Activated T-helper 17 cell treated with anti-CD3 and anti-CD28 coated beads, Interleukin-2, amount 50 U/mL, for 72 hours (primary cell): Measurements from ENCODE around the gene TAF11. TPM values are rescaled to one million over a fixed set of nuclear protein-coding genes. Genes with fewer than 3 reads are reported as not detected.
"Not testable (repeated sequence)": the region's sequence is repeated elsewhere in the genome, so short reads cannot be mapped to it uniquely, and the experiment has no call there.

Experiments used
- ATAC-seq: fragments of 150-1000 bp; cut with Tn5 transposase; replicated peaks from 2 replicates; pipeline ENCODE4 v1.10.0; 2021; ENCODE audit warnings: mild to moderate bottlenecking, moderate library complexity
- H3K27ac Mint-ChIP-seq: one replicate; pipeline ENCODE4 v1.8.0; 2022; ENCODE audit warnings: mixed read lengths
- H3K27me3 Mint-ChIP-seq: one replicate; pipeline ENCODE4 v1.8.0; 2022; ENCODE audit warnings: mixed read lengths
- H3K36me3 Mint-ChIP-seq: one replicate; pipeline ENCODE4 v1.8.0; 2022; ENCODE audit warnings: low read depth, mild to moderate bottlenecking, mixed read lengths
- H3K4me1 Mint-ChIP-seq: one replicate; pipeline ENCODE4 v1.8.0; 2022; ENCODE audit warnings: mixed read lengths
- H3K4me3 Mint-ChIP-seq: one replicate; pipeline ENCODE4 v1.8.0; 2022; ENCODE audit warnings: mild to moderate bottlenecking, mixed read lengths
- H3K9me3 Mint-ChIP-seq: one replicate; pipeline ENCODE4 v1.8.0; 2022; ENCODE audit warnings: mixed read lengths
- total RNA-seq, 2 donors: library from RNA; stranded (reverse); gene quantifications; one replicate each; pipeline ENCODE4 v1.2.3, GENCODE V29; 2022

Gene TAF11
- total RNA-seq, 2 donors from 2014 or later: 28.7 to 30.0 TPM

DNA sequence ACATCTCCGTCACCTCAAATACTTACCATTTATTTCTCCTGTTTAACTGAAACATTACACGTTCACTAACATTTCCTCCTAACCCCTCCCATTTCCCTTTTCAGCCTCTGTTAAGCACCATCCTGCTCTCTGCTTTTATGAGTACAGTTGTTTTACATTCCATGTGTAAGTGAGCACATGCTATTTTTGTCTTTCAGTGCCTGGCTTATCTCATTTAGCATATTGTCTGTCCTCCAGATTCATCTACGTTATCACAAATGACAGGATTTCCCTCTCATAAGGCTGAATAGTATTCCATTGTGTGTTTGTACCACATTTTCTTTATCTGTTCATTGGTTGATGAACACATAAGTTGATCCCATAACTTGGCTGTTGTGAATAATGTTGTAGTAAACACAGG, 22.7 kb downstream of the TAF11 start:
- ATAC-seq: no peak
- peaks cover 75% of the 10 kb centered on the region for H3K36me3 Mint-ChIP-seq
- no peak overlapping the region for H3K4me3 Mint-ChIP-seq
- H3K27me3 Mint-ChIP-seq: no peaks in the 10 kb centered on the region
- H3K27ac Mint-ChIP-seq: peak overlapping the region; percentile 51
- H3K9me3 Mint-ChIP-seq: no peaks in the 10 kb centered on the region
- H3K4me1 Mint-ChIP-seq: no peaks in the 10 kb centered on the region

DNA sequence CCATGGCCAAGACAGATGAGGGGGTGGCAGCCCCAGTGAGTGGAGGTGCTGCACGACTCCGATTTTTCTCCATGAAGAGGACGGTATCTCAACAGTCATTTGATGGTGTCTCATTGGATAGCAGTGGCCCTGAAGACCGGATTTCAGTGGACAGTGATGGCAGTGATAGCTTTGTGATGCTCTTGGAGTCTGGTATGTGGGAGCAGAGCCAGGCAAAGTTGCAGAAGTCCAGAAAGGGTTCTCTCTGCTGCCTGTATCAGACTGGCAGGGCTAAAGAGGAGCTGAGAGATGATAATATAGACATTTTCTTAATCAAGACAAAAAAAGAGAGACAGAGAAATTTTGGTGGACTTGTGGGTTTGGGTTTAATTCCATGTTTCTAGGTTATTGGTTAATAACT, 23.8 kb downstream of the TAF11 start:
- Mint-ChIP-seq H3K4me3 (no peak overlapping the region), H3K27me3 (no peaks in the 10 kb centered on the region), H3K36me3 (peaks cover 74% of the 10 kb centered on the region), H3K4me1 (no peaks in the 10 kb centered on the region), H3K9me3 (no peaks in the 10 kb centered on the region), H3K27ac (no peak overlapping the region)
- ATAC-seq: no peak

DNA sequence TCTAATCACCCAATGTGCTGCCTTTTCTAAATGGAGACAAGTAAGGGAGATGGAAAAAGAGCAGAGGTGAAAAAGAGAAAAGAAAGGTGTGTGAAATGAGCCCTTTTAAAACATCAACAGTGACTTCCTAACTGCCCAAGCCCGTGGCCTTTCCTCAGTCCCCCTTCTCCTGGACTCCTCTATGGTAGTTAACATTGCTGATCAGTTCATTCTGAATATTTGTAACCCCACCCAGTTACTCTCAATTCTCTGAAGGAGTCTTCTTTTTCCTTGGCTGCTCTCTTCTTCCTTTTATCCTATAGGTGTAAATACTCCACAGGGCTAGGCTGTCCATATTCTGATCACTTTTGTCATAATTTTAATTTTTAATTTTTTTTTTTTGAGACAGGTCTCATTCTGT, 27.1 kb downstream of the TAF11 start:
- no peaks in the 10 kb centered on the region for H3K9me3 Mint-ChIP-seq
- no peak overlapping the region for H3K4me3 Mint-ChIP-seq
- no peaks in the 10 kb centered on the region for H3K4me1 Mint-ChIP-seq
- H3K27me3 Mint-ChIP-seq: no peaks in the 10 kb centered on the region
- H3K36me3 Mint-ChIP-seq: peaks cover 79% of the 10 kb centered on the region
- H3K27ac Mint-ChIP-seq: no peak overlapping the region
- no peak for ATAC-seq

DNA sequence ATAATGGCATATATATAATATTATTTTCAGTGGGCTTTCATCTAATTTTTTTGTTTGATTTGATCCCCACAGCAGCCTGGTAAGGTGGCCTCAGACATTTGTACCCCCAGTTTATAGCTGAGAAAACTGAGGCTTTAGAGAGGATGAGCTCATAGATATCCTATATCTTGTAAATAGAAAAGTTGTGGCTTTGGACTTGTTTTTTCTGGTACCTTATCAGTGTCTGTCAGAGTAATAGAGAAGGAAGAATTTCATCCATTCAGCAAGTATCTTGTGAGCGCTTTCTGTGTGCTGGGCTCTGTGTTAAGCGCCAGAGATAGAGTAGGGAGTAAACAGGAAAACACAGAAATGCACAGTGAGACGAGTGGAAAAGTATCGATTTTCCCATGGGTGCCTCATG, 27.9 kb downstream of the TAF11 start:
- ATAC-seq: no peak
- H3K9me3 Mint-ChIP-seq: no peaks in the 10 kb centered on the region
- no peak overlapping the region for H3K4me3 Mint-ChIP-seq
- no peaks in the 10 kb centered on the region for H3K4me1 Mint-ChIP-seq
- H3K27me3 Mint-ChIP-seq: no peaks in the 10 kb centered on the region
- H3K36me3 Mint-ChIP-seq: peaks cover 77% of the 10 kb centered on the region
- H3K27ac Mint-ChIP-seq: no peak overlapping the region

DNA sequence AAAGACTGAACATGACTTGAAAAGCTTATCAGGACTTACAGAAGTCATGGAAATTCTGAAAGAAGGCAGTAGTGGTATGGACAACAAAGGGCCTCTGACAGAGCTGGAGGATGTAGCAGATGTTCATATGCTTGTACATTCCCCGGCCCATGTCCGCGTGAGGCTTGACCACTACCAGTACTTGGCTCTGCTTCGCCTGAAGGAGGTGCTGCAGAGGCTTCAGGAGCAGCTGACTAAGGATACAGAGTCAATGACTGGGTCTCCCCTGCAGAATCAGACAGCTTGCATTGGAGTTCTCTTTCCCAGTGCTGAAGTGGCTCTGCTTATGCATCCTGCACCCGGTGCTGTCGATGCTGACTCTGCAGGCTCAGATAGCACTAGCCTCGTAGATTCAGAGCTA, 29.2 kb downstream of the TAF11 start:
- Mint-ChIP-seq H3K4me1 (no peaks in the 10 kb centered on the region), H3K27ac (no peak overlapping the region), H3K27me3 (no peaks in the 10 kb centered on the region), H3K4me3 (no peak overlapping the region), H3K9me3 (no peaks in the 10 kb centered on the region), H3K36me3 (peaks cover 64% of the 10 kb centered on the region)
- ATAC-seq: no peak

DNA sequence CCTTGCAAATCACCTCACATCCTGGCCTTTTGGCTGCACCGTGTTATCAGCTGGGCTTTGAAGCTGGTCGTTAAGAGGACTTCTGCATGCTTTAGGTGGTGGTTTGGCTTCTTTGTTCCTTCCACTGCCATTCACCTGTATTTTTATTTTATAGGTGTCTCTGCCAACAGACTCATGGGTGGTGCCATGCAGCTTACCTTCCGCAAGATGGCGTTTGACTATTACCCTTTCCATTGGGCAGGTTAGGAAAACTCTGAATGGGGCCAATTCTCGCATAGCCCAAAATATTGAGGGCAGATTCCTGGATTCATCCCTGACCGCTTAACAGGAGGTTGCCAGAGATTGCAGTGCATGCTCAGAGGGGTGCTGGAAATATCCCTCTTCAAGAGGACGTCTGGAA, 32.4 kb downstream of the TAF11 start:
- Mint-ChIP-seq H3K27me3 (no peaks in the 10 kb centered on the region), H3K4me1 (no peaks in the 10 kb centered on the region), H3K36me3 (peaks cover 69% of the 10 kb centered on the region), H3K4me3 (no peak overlapping the region), H3K27ac (no peak overlapping the region), H3K9me3 (no peaks in the 10 kb centered on the region)
- no peak for ATAC-seq

DNA sequence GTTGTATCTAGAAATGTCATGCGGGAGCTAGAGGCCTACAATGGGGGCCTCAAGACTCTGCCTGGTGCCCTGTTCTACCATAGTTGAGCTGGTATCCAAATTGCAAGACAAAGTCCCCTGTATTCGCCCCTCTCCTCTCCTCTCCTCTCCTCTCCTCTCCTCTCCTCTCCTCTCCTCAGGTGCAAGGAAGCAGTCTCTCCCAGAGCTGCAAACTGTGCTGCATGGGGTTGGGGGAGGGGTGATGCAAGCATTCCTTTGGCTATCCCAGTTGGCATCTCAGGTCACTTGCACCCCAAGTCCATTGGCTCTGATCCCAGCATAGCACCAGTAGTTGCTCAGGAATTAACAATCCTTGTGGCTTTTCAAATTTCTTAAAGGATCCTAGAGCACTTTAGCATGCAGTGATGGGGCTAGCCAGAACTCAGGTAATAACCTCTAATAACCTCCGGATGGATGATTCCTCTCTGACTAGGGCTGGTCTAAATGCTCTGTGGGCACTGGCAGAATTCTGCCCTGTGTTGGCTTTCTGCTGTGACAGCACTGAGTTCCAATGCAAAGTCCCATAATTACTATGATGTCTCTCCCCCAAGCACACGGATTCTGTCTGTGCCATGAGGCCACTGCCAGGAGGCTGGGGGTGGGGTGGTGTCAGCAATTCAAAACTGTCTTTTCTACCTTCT, 35.3 kb downstream of the TAF11 start:
- H3K27ac Mint-ChIP-seq: no peak overlapping the region
- H3K27me3 Mint-ChIP-seq: no peaks in the 10 kb centered on the region
- peaks cover 63% of the 10 kb centered on the region for H3K36me3 Mint-ChIP-seq
- ATAC-seq: no peak
- H3K4me1 Mint-ChIP-seq: no peaks in the 10 kb centered on the region
- no peak overlapping the region for H3K4me3 Mint-ChIP-seq
- no peaks in the 10 kb centered on the region for H3K9me3 Mint-ChIP-seq

DNA sequence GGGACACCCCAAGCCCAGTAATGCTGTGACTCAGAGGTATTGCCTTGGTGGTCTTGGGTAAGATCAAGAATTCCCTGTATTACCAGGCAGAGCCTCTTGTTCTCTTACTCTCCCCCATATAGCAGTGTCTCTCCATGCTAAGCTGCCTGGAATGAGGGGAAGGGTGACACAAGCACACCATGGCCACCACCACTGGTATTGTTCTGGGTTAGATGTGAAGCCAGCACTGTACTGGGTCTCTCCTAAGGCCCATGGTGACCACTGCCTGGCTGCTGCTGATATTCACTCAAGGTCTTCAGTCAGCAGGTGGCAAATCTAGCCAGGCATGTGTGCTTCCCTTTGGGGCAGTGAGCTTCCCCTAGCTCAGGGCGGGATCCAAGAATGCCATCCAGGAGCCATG, 36.5 kb downstream of the TAF11 start:
- Mint-ChIP-seq H3K4me1 (no peaks in the 10 kb centered on the region), H3K4me3 (no peak overlapping the region), H3K27ac (no peak overlapping the region), H3K27me3 (no peaks in the 10 kb centered on the region), H3K36me3 (peaks cover 61% of the 10 kb centered on the region), H3K9me3 (no peaks in the 10 kb centered on the region)
- no peak for ATAC-seq

DNA sequence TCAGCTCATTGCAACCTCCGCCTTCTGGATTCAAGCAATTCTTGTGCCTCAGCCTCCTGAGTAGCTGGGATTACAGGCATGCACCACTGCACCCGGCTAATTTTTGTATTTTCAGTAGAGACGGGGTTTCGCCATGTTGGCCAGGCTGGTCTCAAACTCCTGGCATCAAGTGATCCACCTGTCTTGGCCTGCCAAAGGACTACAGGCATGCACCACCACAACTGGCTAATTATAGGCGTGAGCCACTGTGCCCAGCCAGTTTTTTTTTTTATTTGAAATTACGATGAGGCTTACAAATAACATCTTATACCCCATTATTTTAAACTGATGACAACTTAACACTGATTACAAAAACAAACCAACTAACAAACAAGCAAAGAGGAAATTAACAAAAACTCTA, 38.8 kb downstream of the TAF11 start:
- H3K4me1 Mint-ChIP-seq, H3K27ac Mint-ChIP-seq, H3K27me3 Mint-ChIP-seq, ATAC-seq, H3K9me3 Mint-ChIP-seq, H3K4me3 Mint-ChIP-seq: not testable (repeated sequence)
- H3K36me3 Mint-ChIP-seq: peaks cover 51% of the 10 kb centered on the region

DNA sequence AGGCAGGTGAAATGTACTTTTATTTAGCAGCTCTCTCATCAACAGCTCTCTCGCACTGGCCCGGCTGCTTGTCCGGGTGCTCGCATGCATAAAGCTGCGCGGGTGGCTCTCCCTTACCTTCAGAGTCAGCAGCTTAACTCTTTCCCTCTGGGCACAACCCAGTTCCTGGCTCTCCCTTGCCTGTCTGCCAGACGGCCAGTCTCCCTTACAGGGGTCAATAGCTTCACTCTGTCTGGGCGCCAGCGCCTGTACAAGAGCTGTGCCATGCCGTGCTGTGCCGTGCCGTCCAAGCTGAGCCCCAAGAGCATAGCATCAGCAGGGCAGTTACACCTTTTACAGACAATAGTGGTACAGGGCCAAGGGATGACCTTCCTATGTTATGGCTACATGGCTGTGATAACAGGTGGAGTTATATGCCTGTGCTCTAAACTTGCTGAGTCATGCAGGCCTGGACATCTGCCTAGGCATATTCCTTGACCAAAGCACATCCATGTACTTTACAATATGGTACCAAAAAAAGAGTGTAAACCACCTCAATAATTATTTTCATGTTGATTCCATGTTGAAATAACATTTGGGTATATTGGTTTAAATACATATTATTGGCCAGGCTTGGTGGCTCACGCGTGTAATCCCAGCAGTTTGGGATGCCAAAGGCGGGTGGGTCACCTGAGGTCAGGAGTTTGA, 48.0 kb downstream of the TAF11 start:
- Mint-ChIP-seq H3K4me1 (peaks cover 11% of the 10 kb centered on the region), H3K27me3 (no peaks in the 10 kb centered on the region), H3K36me3 (peaks cover 47% of the 10 kb centered on the region), H3K9me3 (no peaks in the 10 kb centered on the region), H3K4me3 (no peak overlapping the region), H3K27ac (peak overlapping the region; percentile 11)
- no peak for ATAC-seq

DNA sequence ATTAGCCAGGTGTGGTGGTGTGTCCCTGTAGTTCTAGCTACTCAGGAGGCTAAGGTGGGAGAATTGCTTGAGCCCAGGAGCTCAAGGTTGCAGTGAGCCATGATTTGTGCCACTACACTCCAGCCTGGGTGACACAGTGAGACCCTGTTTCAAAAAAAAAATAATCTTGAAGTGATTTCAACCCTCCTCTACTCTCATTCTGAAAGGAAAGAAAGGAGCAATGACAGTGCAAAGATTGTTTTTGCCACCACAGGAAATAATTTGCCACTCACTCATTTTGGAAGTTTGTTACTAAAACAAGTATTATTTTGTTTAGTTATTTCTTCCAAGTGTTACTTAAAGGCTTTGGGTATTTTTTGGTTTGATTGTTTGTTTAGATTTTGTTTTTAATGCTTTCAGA, 50.3 kb downstream of the TAF11 start:
- H3K4me1 Mint-ChIP-seq: peaks cover 11% of the 10 kb centered on the region
- H3K4me3 Mint-ChIP-seq: no peak overlapping the region
- H3K27me3 Mint-ChIP-seq: no peaks in the 10 kb centered on the region
- H3K27ac Mint-ChIP-seq: peak overlapping the region; percentile 66
- no peaks in the 10 kb centered on the region for H3K9me3 Mint-ChIP-seq
- peaks cover 62% of the 10 kb centered on the region for H3K36me3 Mint-ChIP-seq
- peak; percentile 44 for ATAC-seq

DNA sequence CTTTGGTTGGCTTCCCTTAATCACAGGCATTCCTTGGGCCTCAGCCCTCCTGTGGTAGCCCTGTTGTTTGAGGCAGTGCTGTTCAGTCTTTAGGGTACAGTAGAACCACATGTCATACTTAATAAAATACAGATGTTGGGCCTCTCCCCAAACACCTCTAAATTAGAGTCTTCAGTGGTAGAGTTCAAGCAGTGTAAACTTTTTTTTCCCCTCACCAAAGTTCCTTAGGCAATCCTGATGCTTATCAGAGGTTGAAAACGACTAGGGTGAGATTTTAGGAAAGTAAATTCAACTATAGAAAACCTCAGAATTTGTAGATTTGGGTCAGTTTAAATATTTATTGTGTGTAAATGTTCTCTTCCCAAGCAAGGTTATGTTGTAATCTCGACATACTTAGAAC, 51.4 kb downstream of the TAF11 start:
- no peak for ATAC-seq
- H3K27ac Mint-ChIP-seq: peak overlapping the region; percentile 66
- H3K4me1 Mint-ChIP-seq: peaks cover 11% of the 10 kb centered on the region
- peaks cover 62% of the 10 kb centered on the region for H3K36me3 Mint-ChIP-seq
- no peaks in the 10 kb centered on the region for H3K27me3 Mint-ChIP-seq
- no peaks in the 10 kb centered on the region for H3K9me3 Mint-ChIP-seq
- no peak overlapping the region for H3K4me3 Mint-ChIP-seq

DNA sequence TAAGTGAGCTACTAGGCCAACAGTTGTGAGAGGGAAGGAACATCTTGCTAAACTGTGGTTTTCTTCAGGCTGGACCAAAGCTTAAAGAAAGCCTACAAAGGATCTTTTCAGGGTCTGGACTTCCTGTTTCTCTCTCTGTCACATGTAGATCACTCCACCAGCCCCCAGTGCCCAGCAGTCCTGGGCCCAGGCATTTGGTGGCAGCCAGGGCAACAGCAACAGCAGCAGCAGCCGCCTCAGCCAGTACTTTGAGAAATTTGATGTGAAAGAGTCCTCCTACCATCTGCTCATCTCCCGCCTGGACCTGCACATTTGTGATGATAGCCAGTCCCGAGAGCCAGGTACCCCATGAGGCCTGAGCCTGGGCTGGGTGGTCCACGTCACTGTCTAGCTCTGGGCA, 51.8 kb downstream of the TAF11 start:
- H3K4me3 Mint-ChIP-seq: no peak overlapping the region
- H3K27ac Mint-ChIP-seq: no peak overlapping the region
- H3K36me3 Mint-ChIP-seq: peaks cover 63% of the 10 kb centered on the region
- no peak for ATAC-seq
- H3K4me1 Mint-ChIP-seq: peaks cover 11% of the 10 kb centered on the region
- no peaks in the 10 kb centered on the region for H3K27me3 Mint-ChIP-seq
- H3K9me3 Mint-ChIP-seq: no peaks in the 10 kb centered on the region

DNA sequence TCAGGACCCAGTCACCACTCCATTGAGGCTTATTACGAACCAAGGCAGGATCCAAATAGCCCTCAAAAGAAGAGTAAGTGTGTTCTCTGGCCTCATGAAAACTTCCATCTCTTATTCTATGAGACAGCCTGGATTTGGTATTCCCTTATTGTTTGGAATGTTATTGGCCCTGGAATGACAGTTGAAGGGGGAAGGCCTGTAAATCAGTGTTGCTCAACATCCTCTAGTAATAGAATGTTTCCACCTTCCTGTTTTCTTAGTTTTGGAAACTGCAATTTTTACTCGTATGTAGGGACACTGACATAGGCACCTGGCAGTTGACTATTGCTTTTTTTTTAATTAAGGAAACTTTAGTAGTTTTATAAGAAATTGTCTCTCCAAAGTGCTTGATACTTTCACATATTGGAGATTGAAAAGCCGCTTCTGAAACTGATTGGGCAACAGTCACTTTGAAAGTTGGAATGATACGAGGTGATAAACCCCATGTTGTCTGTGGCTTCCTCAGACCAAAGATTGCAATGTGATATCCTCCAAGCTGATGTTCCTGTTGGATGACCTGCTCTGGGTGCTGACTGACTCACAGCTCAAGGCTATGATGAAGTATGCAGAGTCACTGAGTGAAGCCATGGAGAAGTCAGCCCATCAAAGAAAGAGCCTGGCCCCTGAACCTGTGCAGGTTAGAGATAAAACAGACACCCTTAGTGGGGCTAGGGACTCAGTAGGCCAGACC, 52.9 kb downstream of the TAF11 start:
- no peak overlapping the region for H3K27ac Mint-ChIP-seq
- peaks cover 69% of the 10 kb centered on the region for H3K36me3 Mint-ChIP-seq
- H3K27me3 Mint-ChIP-seq: no peaks in the 10 kb centered on the region
- ATAC-seq: no peak
- no peaks in the 10 kb centered on the region for H3K9me3 Mint-ChIP-seq
- H3K4me3 Mint-ChIP-seq: no peak overlapping the region
- peaks cover 11% of the 10 kb centered on the region for H3K4me1 Mint-ChIP-seq

DNA sequence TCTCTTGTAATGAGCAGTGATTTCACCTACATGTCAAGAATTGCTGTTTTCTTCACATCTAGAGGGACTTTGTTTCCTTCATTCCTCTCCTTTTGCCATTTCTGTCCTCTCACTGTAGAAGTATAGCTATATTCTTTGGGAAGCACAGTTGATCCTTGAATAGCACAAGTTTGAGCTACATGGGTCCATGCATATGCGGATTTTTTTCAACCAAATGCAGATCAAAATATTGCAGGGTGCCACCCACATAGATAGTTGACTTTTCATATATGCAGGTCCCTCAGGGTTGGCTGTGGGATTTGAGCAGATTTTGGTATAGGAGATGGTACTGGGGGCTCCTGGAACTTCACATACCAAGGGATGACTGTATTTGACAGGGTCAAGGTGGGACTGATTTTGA, 54.9 kb downstream of the TAF11 start:
- H3K4me1 Mint-ChIP-seq: peaks cover 4% of the 10 kb centered on the region
- no peak overlapping the region for H3K27ac Mint-ChIP-seq
- peaks cover 71% of the 10 kb centered on the region for H3K36me3 Mint-ChIP-seq
- ATAC-seq: no peak
- H3K9me3 Mint-ChIP-seq: no peaks in the 10 kb centered on the region
- no peaks in the 10 kb centered on the region for H3K27me3 Mint-ChIP-seq
- H3K4me3 Mint-ChIP-seq: no peak overlapping the region
